WTC11 (cell line): ENCODE measurements around the gene YBEY. TPM values are rescaled to one million over a fixed set of nuclear protein-coding genes. Genes with fewer than 3 reads are reported as not detected.

Experiments
- ATAC-seq: fragments of 200-7000 bp; cut with Tn5 transposase; 2 replicates; pipeline ENCODE4 v1.10.0; 2021; ENCODE audit warnings: mild to moderate bottlenecking, moderate library complexity
- CTCF ChIA-PET: fragments of 300-600 bp; sonication (Branson Sonifier 250); formaldehyde crosslinking; loops from one replicate; lab custom pipeline; 2021; ENCODE audit warnings: antibody characterized with exemption; lab: Charles Lee
- POLR2A ChIA-PET: fragments of 350-600 bp; sonication (Branson Sonifier 250); formaldehyde crosslinking; loops from one replicate; lab custom pipeline; 2021; ENCODE audit warnings: antibody characterized with exemption; lab: Charles Lee
- DNase-seq: peaks from one replicate; pipeline ENCODE4 v3.0.0; 2021; ENCODE audit warnings: low spot score
- H3K27ac Mint-ChIP-seq: 2 replicates; pipeline ENCODE4 v1.8.0; 2021; ENCODE audit warnings: mixed read lengths
- H3K27me3 Mint-ChIP-seq: 2 replicates; pipeline ENCODE4 v1.8.0; 2021; ENCODE audit warnings: low read depth, mild to moderate bottlenecking, moderate library complexity, mixed read lengths
- H3K36me3 Mint-ChIP-seq: 2 replicates; pipeline ENCODE4 v1.8.0; 2021; ENCODE audit warnings: mixed read lengths
- H3K4me1 Mint-ChIP-seq: 2 replicates; pipeline ENCODE4 v1.8.0; 2022; ENCODE audit warnings: mixed read lengths
- H3K4me3 Mint-ChIP-seq: 2 replicates; pipeline ENCODE4 v1.8.0; 2021; ENCODE audit warnings: mild to moderate bottlenecking, moderate library complexity, mixed read lengths
- H3K9me3 Mint-ChIP-seq: 2 replicates; pipeline ENCODE4 v1.8.0; 2021; ENCODE audit warnings: mixed read lengths
- ARID4B ChIP-seq: sonication (generic); formaldehyde crosslinking; IDR thresholded peaks from 2 replicates; pipeline ENCODE4 v1.8.0; 2023; ENCODE audit warnings: missing genetic modification reagents, mild to moderate bottlenecking, borderline replicate concordance
- ATF1 ChIP-seq: sonication (generic); formaldehyde crosslinking; IDR thresholded peaks from 2 replicates; pipeline ENCODE4 v1.8.1; 2023; ENCODE audit warnings: mild to moderate bottlenecking, moderate library complexity, missing genetic modification reagents
- CBFB ChIP-seq: sonication (generic); formaldehyde crosslinking; IDR thresholded peaks from 2 replicates; pipeline ENCODE4 v1.8.1; 2022; ENCODE audit warnings: mild to moderate bottlenecking, low read depth, missing genetic modification reagents
- CREM ChIP-seq: sonication (generic); formaldehyde crosslinking; IDR thresholded peaks from 2 replicates; pipeline ENCODE4 v1.8.1; 2022; ENCODE audit warnings: mild to moderate bottlenecking, missing genetic modification reagents, moderate library complexity
- FOXJ3 ChIP-seq: sonication (generic); formaldehyde crosslinking; IDR thresholded peaks from 2 replicates; pipeline ENCODE4 v1.9.0; 2021; ENCODE audit warnings: missing genetic modification reagents, mild to moderate bottlenecking, borderline replicate concordance
- HMGA2 ChIP-seq: fragments of 250-450 bp; sonication (Bioruptor Pico); IDR thresholded peaks from 2 replicates; pipeline ENCODE4 v1.4.0; 2021; ENCODE audit warnings: mild to moderate bottlenecking, moderate library complexity
- HMGXB4 ChIP-seq: sonication (generic); formaldehyde crosslinking; IDR thresholded peaks from 2 replicates; pipeline ENCODE4 v1.8.1; 2023; ENCODE audit warnings: mild to moderate bottlenecking, moderate library complexity, missing genetic modification reagents
- KAT7 ChIP-seq: sonication (generic); formaldehyde crosslinking; IDR thresholded peaks from 2 replicates; pipeline ENCODE4 v1.8.1; 2023; ENCODE audit warnings: missing genetic modification reagents, mild to moderate bottlenecking, borderline replicate concordance
- MXD4 ChIP-seq: fragments of 250-450 bp; sonication (Bioruptor Pico); IDR thresholded peaks from 2 replicates; pipeline ENCODE4 v1.8.0; 2021; ENCODE audit warnings: mild to moderate bottlenecking, moderate library complexity, borderline replicate concordance
- MYBL2 ChIP-seq: sonication (generic); formaldehyde crosslinking; IDR thresholded peaks from 2 replicates; pipeline ENCODE4 v1.8.1; 2023; ENCODE audit warnings: mild to moderate bottlenecking, moderate library complexity, missing genetic modification reagents
- NFATC4 ChIP-seq: fragments of 250-450 bp; sonication (Bioruptor Pico); IDR thresholded peaks from 2 replicates; pipeline ENCODE4 v1.9.0; 2021; ENCODE audit warnings: mild to moderate bottlenecking
- RORB ChIP-seq: fragments of 250-450 bp; sonication (Bioruptor Pico); IDR thresholded peaks from 2 replicates; pipeline ENCODE4 v1.9.0; 2021; ENCODE audit warnings: mild to moderate bottlenecking
- SOX15 ChIP-seq: fragments of 250-450 bp; sonication (Bioruptor Pico); IDR thresholded peaks from 2 replicates; pipeline ENCODE4 v1.9.0; 2021; ENCODE audit warnings: mild to moderate bottlenecking
- TEAD1 ChIP-seq: sonication (generic); formaldehyde crosslinking; IDR thresholded peaks from 2 replicates; pipeline ENCODE4 v1.8.0; 2022; ENCODE audit warnings: mild to moderate bottlenecking, missing genetic modification reagents
- ZNF532 ChIP-seq: fragments of 250-450 bp; sonication (Bioruptor Pico); IDR thresholded peaks from 2 replicates; pipeline ENCODE4 v1.9.0; 2021; ENCODE audit warnings: mild to moderate bottlenecking, borderline replicate concordance
- ZSCAN18 ChIP-seq: fragments of 250-450 bp; sonication (Bioruptor Pico); IDR thresholded peaks from 2 replicates; pipeline ENCODE4 v2.1.2; 2022; ENCODE audit warnings: mild to moderate bottlenecking, moderate library complexity
- total RNA-seq: library from RNA; stranded (reverse); gene quantifications from 3 replicates; pipeline ENCODE4 v1.2.3, GENCODE V29; 2021

Gene YBEY
- total RNA-seq, 1 experiment from 2014 or later: 27.4 TPM

GRCh38 chr21:46253610-46254124 lies 32.5 kb upstream of the YBEY start:
- POLR2A ChIA-PET: no interaction called here
- 0 out of 2 replicates have a peak, but pooled peaks have one; percentile 34 for ATAC-seq

More at GRCh38 chr21:46253610-46254124, 32.5 kb upstream of the YBEY start:
- CTCF ChIA-PET: interaction anchor here (1.2 to 1.3 kb wide), 2 partner anchors 12 to 110 kb away, joined by 3 read pairs; no protein-coding TSS in a partner anchor
- Mint-ChIP-seq H3K4me1 (no peaks in the 10 kb centered on the region), H3K9me3 (no peaks in the 10 kb centered on the region), H3K27me3 (no peaks in the 10 kb centered on the region), H3K27ac (peak overlapping the region; percentile 69; the same call in 1 of the 2 replicates), H3K4me3 (no peak overlapping the region), H3K36me3 (peaks cover 84% of the 10 kb centered on the region)
- TF ChIP-seq MYBL2: no peak
- no peak for TF ChIP-seq ATF1
- no peak for TF ChIP-seq RORB (CRISPR knock-in tag)
- no peak for TF ChIP-seq TEAD1
- TF ChIP-seq MXD4: no peak
- no peak for TF ChIP-seq SOX15 (CRISPR knock-in tag)
- no peak for TF ChIP-seq ZSCAN18 (CRISPR knock-in tag)
- no peak for TF ChIP-seq ARID4B (CRISPR knock-in tag)
- no peak for TF ChIP-seq ZNF532
- TF ChIP-seq CBFB (CRISPR knock-in tag): no peak
- no peak for TF ChIP-seq FOXJ3
- no peak for TF ChIP-seq KAT7 (CRISPR knock-in tag)
- TF ChIP-seq HMGXB4 (CRISPR knock-in tag): no peak
- TF ChIP-seq NFATC4: no peak
- TF ChIP-seq HMGA2 (CRISPR knock-in tag): no peak
- no peak for TF ChIP-seq CREM
- DNase-seq: no peak
